ENCODE results near the gene HSD17B10. TPM values are rescaled to one million over a fixed set of nuclear protein-coding genes. Genes with fewer than 3 reads are reported as not detected.

Gene HSD17B10
- total and polyA plus RNA-seq, 4 donors, result 32.4 to 233 (median 201) TPM

- DNase-seq (ENCODE audit: low spot score), result no peak
- 53% methylated on average over 5 of the region's 5 CpGs for WGBS
- no peak for TF ChIP-seq NR2F2 (IDR thresholded peaks at IDR 0.05)
- no peak for TF ChIP-seq FOXA1 (IDR thresholded peaks at IDR 0.05)
- TF ChIP-seq ZBTB33 (IDR thresholded peaks at IDR 0.05), result no peak
- no peak for TF ChIP-seq JUND (IDR thresholded peaks at IDR 0.05)
- no peak for TF ChIP-seq FOXA2 (IDR thresholded peaks at IDR 0.05)
- no peak for TF ChIP-seq HNF4A (conservative IDR thresholded peaks at IDR 0.05)
- no peak for TF ChIP-seq CTCF (IDR thresholded peaks at IDR 0.05; ENCODE audit: low read depth, low read length, missing input control)
- no peak for TF ChIP-seq RAD21 (IDR thresholded peaks at IDR 0.05)
- TF ChIP-seq REST (IDR thresholded peaks at IDR 0.05), result no peak
- TF ChIP-seq SP1 (IDR thresholded peaks at IDR 0.05), result no peak
- no peak for TF ChIP-seq GABPA (IDR thresholded peaks at IDR 0.05 in 1 of 2, conservative IDR thresholded peaks at IDR 0.05 in 1 of 2)
- Histone ChIP-seq H3K27ac (ENCODE audit: low read depth in 1 of 2, low read length in 2 of 2) (no peak overlapping the region), H3K9ac (ENCODE audit: low read depth in 1 of 2, low read length in 2 of 2) (no peak overlapping the region), H3K9me3 (ENCODE audit: control insufficient read depth in 4 of 4, low read length in 3 of 4) (no peaks in the 10 kb centered on the region), H3K4me3 (ENCODE audit: low read depth in 1 of 3, low read length in 3 of 3) (no peak overlapping the region), H3K27me3 (ENCODE audit: control insufficient read depth in 4 of 4, insufficient read depth in 4 of 4, low read length in 3 of 4) (no peaks in the 10 kb centered on the region), H3K4me1 (ENCODE audit: control insufficient read depth in 4 of 4, insufficient read depth in 4 of 4, low read length in 3 of 4) (no peaks in the 10 kb centered on the region), H3K36me3 (ENCODE audit: control insufficient read depth in 4 of 4, insufficient read depth in 3 of 4, low read depth in 1 of 4, low read length in 3 of 4) (no peaks in the 10 kb centered on the region)
Observed at GRCh38 chrX:53458082-53458481, 23.9 kb upstream of the HSD17B10 start.

- H3K36me3 ChIP-seq (ENCODE audit: control insufficient read depth in 4 of 4, insufficient read depth in 3 of 4, low read depth in 1 of 4, low read length in 3 of 4), result no peaks in the 10 kb centered on the region
- TF ChIP-seq NR2F2 (IDR thresholded peaks at IDR 0.05), result no peak
- TF ChIP-seq FOXA2 (IDR thresholded peaks at IDR 0.05), result no peak
- no peak for TF ChIP-seq MAX (IDR thresholded peaks at IDR 0.05)
- TF ChIP-seq EGR1 (IDR thresholded peaks at IDR 0.05; ENCODE audit: low read depth in 2 of 2), result no peak
- TF ChIP-seq RAD21 (IDR thresholded peaks at IDR 0.05), result no peak
- TF ChIP-seq REST (IDR thresholded peaks at IDR 0.05), result no peak
- H3K27ac ChIP-seq (ENCODE audit: low read depth in 1 of 2, low read length in 2 of 2), result no peak overlapping the region
- no peak for DNase-seq (ENCODE audit: low spot score)
- H3K4me1 ChIP-seq (ENCODE audit: control insufficient read depth in 4 of 4, insufficient read depth in 4 of 4, low read length in 3 of 4), result no peaks in the 10 kb centered on the region
- no peak overlapping the region for H3K4me3 ChIP-seq (ENCODE audit: low read depth in 1 of 3, low read length in 3 of 3)
- H3K9me3 ChIP-seq (ENCODE audit: control insufficient read depth in 4 of 4, low read length in 3 of 4), result no peaks in the 10 kb centered on the region
- H3K9ac ChIP-seq (ENCODE audit: low read depth in 1 of 2, low read length in 2 of 2), result no peak overlapping the region
- H3K27me3 ChIP-seq (ENCODE audit: control insufficient read depth in 4 of 4, insufficient read depth in 4 of 4, low read length in 3 of 4), result no peaks in the 10 kb centered on the region
- 69% methylated on average over 3 of the region's 3 CpGs for WGBS
Observed at GRCh38 chrX:53456254-53456653, 22.1 kb upstream of the HSD17B10 start.
